Fibroblast of mammary gland (primary cell): ENCODE results near the gene INO80.

Source experiments
- DNase-seq: peaks from one replicate; pipeline ENCODE4 v3.0.0-alpha.2; 2010; ENCODE audit warnings: low read depth
- H3K4me3 ChIP-seq: 2 replicates; pipeline ENCODE4 v1.5.1; 2011; ENCODE audit warnings: low read depth, mild to moderate bottlenecking, low read length, moderate library complexity; ENCODE audit not compliant: control insufficient read depth
- TF ChIP-seq, protein P1 (sequence below): conservative IDR thresholded peaks from 2 replicates; pipeline ENCODE4 v1.5.1; 2011; ENCODE audit warnings: low read depth, low read length, inconsistent platforms; ENCODE audit not compliant: control insufficient read depth, insufficient read depth

The INO80 gene

DNA sequence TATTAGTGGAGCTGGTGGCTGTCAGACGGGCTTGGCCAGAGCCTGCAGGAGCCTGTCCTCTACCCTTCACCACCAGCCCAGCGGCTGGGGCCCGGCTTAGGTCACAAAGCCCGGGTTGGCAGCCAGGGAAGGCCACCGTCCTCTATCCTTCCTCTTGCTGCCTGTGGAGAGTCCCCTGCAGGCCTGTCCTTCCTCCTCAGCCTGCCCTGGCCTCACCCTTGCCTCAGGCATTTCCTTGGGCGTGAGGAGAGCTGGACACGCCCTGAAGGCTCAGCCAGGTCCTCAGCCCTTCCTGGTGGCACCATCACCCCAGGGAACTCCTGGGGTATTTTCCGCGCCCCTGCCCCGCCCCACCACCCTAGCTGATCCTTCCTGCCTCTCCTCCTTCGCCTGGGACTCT, 155.2 kb downstream of the INO80 start:
- TF ChIP-seq, protein P1, sequence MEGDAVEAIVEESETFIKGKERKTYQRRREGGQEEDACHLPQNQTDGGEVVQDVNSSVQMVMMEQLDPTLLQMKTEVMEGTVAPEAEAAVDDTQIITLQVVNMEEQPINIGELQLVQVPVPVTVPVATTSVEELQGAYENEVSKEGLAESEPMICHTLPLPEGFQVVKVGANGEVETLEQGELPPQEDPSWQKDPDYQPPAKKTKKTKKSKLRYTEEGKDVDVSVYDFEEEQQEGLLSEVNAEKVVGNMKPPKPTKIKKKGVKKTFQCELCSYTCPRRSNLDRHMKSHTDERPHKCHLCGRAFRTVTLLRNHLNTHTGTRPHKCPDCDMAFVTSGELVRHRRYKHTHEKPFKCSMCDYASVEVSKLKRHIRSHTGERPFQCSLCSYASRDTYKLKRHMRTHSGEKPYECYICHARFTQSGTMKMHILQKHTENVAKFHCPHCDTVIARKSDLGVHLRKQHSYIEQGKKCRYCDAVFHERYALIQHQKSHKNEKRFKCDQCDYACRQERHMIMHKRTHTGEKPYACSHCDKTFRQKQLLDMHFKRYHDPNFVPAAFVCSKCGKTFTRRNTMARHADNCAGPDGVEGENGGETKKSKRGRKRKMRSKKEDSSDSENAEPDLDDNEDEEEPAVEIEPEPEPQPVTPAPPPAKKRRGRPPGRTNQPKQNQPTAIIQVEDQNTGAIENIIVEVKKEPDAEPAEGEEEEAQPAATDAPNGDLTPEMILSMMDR, result no peak
- DNase-seq, result no peak
- no peak overlapping the region for H3K4me3 ChIP-seq

DNA sequence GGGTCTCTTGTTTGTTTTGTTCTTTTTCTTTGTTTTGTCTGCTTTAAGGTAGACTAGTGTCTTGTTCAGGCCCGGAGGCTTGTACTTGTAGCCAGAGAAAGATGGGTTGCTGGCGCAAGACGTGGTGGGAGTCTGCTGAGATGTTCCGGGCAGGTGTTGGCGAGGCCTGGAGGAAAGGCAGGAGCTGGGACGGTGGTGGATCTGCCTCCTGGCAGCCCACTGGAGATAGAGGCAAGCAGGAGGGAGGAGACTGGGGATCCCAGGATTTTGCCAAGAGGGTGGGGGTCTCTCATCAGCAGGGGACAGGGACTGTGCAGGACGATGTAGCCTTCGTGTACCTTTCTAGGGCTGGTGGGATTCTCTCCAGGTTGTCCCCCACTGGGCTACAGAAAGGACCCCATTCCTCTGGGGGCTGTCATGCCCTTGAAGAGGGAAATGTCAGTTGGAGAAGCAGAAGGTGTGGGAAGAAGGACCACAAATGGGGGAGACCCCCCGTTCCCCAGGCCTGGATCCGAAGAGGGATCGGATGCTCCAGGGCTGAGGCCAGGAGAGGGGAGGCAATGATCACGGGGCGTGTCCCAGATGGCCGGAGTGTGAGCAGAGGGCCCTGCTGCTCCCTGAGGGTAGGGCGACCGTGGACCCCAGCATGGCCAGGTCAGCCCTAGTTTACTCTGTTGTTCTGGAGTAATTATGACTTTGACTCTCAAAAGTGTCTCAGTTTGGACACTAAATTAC, 155.8 kb downstream of the INO80 start:
- H3K4me3 ChIP-seq, result no peak overlapping the region
- no peak for DNase-seq
- TF ChIP-seq, protein P1, result no peak

DNA sequence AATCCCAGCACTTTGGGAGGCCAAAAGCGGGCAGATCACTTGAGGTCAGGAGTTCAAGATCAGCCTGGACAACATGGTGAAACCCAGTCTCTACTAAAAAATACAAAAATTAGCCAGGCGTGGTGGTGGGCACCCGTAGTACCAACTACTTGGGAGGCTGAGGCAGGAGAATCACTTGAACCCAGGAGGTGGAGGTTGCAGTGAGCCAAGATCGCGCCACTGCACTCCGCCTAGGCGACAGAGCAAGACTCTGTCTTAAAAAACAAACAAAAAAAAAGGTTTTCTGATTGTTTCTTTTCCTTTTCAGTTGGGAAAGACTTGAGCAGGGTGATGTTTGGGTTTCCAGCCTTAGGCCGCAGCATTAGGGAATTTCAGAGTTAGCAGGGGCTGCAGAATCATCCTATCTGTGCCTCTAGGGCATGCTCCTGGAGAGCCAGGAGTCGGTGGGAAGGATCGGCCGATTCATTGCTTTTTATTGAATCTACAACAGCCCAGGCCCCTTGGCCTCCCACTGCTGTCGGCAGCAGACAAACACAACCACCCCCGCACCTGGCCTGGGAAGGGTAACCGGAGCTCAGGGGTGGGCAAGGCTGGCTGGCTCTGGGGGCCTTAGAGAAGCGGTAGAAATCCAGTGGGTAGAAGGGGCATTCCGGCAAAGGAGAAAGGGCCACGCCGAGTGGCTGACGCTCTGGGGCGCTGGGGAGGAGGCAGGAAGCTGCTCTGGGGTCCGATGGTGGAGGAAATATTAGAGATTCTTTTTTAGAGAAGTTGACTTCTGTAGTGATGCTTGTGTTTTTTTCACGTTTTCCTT, 156.5 kb downstream of the INO80 start:
- TF ChIP-seq, protein P1, result no peak
- H3K4me3 ChIP-seq, result no peak overlapping the region

GRCh38 chr15:40958723-40959122, 157.4 kb downstream of the INO80 start:
- DNase-seq, result no peak
- TF ChIP-seq, protein P1, result no peak
- no peak overlapping the region for H3K4me3 ChIP-seq

More for the DNA sequence above, 156.5 kb downstream of the INO80 start:
- DNase-seq, result no peak

DNA sequence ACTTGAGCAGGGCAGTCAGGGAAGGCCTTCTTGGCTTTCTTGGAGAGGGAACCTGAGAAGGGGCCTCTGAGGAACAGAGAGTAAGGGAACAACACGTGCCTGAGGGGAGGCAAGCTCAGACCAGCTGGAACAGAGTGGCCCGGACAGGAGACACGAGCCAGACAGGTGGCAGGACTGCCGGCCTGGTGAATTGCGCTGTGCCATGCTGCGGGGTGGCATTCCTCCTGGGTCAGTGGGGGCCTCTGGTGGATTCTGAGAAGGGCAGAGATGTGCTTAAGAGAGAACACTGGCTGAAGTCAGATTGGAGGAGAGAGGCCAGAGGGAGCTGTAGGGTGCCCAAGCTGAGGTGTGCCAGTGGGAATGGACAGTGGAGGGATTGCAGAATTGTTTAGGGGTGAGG, 157.9 kb downstream of the INO80 start:
- H3K4me3 ChIP-seq, result no peak overlapping the region
- TF ChIP-seq, protein P1, result no peak
- no peak for DNase-seq

- H3K4me3 ChIP-seq, result no peak overlapping the region
- TF ChIP-seq, protein P1, result no peak
- DNase-seq, result no peak
Observed at GRCh38 chr15:40957581-40958051, 158.5 kb downstream of the INO80 start.
